SK-N-SH (cell line): ENCODE measurements around the gene PIP5K1B. TPM values are rescaled to one million over a fixed set of nuclear protein-coding genes. Genes with fewer than 3 reads are reported as not detected.

ENCODE experiments used
- CTCF ChIA-PET: fragments of 300-600, 350-600 bp; formaldehyde crosslinking; extraction: SDS; loops from one replicate; lab custom pipeline; 2021; lab: Yijun Ruan, JAX
- POLR2A ChIA-PET: fragments of 350-600 bp; sonication (Branson Sonifier 250); formaldehyde crosslinking; extraction: SDS; loops from one replicate; lab custom pipeline; 2020; ENCODE audit warnings: antibody characterized with exemption, inconsistent platforms; lab: Yijun Ruan, JAX
- DNase-seq: peaks from one replicate; pipeline ENCODE4 v3.0.0; 2012
- H2AFZ ChIP-seq: fragments of 200-600 bp; sonication (generic); 2 replicates; pipeline ENCODE4 v1.8.1; 2016; ENCODE audit warnings: antibody characterized with exemption, mild to moderate bottlenecking, low read depth
- H3F3A ChIP-seq: fragments of 200-600 bp; sonication (generic); replicated peaks from 2 replicates; pipeline ENCODE3; 2016; ENCODE audit warnings: antibody characterized with exemption, mild to moderate bottlenecking; ENCODE audit not compliant: insufficient read depth
- H3K27ac ChIP-seq, 2 experiments: fragments of 200-500 bp in 1 of 2; fragments of 200-600 bp in 1 of 2; sonication (Bioruptor generic) in 1 of 2; sonication (generic), shearing (Covaris generic) in 1 of 2; 2 replicates each; pipeline versions ENCODE4 v1.5.1 to v1.6.1; 2014 to 2016; ENCODE audit warnings: low read depth in 2 of 2, inconsistent platforms in 1 of 2, low read length in 1 of 2, mild to moderate bottlenecking in 1 of 2, mixed read lengths in 1 of 2
- H3K27me3 ChIP-seq: fragments of 200-600 bp; sonication (generic), shearing (Covaris generic); 2 replicates; pipeline ENCODE4 v1.6.1; 2016; ENCODE audit warnings: mixed run types; ENCODE audit not compliant: insufficient read depth
- H3K36me3 ChIP-seq, 2 experiments: fragments of 200-500 bp in 1 of 2; fragments of 200-600 bp in 1 of 2; sonication (Bioruptor generic) in 1 of 2; sonication (generic) in 1 of 2; replicated peaks in 1 of 2; 2 replicates each; pipeline versions ENCODE3 to v1.5.1; 2014 to 2016; ENCODE audit warnings: low read length in 1 of 2, mild to moderate bottlenecking in 1 of 2; ENCODE audit not compliant: insufficient read depth in 2 of 2, control insufficient read depth in 1 of 2
- H3K4me1 ChIP-seq, 2 experiments: fragments of 200-500 bp in 1 of 2; fragments of 200-600 bp in 1 of 2; sonication (Bioruptor generic) in 1 of 2; sonication (generic), shearing (Covaris generic) in 1 of 2; 2 replicates each; pipeline versions ENCODE4 v1.5.1 to v1.6.1; 2014 to 2016; ENCODE audit warnings: low read depth in 1 of 2, low read length in 1 of 2, mixed run types in 1 of 2; ENCODE audit not compliant: insufficient read depth in 2 of 2, control insufficient read depth in 1 of 2
- H3K4me2 ChIP-seq: fragments of 200-600 bp; sonication (generic), shearing (Covaris generic); 2 replicates; pipeline ENCODE4 v1.6.1; 2017; ENCODE audit warnings: mixed run types
- H3K4me3 ChIP-seq, 2 experiments: fragments of 200-500 bp in 1 of 2; fragments of 200-600 bp in 1 of 2; sonication (Bioruptor generic) in 1 of 2; sonication (generic), shearing (Covaris generic) in 1 of 2; 2 replicates each; pipeline versions ENCODE4 v1.5.1 to v1.8.1; 2014 to 2016; ENCODE audit warnings: low read depth in 2 of 2, inconsistent platforms in 1 of 2, low read length in 1 of 2, mild to moderate bottlenecking in 1 of 2, mixed read lengths in 1 of 2, moderate library complexity in 1 of 2
- H3K79me2 ChIP-seq: fragments of 200-600 bp; sonication (generic); 2 replicates; pipeline ENCODE4 v1.8.1; 2017; ENCODE audit warnings: mild to moderate bottlenecking; ENCODE audit not compliant: insufficient read depth
- H3K9ac ChIP-seq: fragments of 200-600 bp; sonication (generic); 2 replicates; pipeline ENCODE4 v1.6.1; 2017; ENCODE audit warnings: mixed run types
- H3K9me2 ChIP-seq: fragments of 200-600 bp; sonication (generic); 2 replicates; pipeline ENCODE4 v1.6.1; 2017; ENCODE audit warnings: mixed run types
- H3K9me3 ChIP-seq: fragments of 200-600 bp; sonication (generic); 2 replicates; pipeline ENCODE4 v1.6.1; 2017; ENCODE audit warnings: mixed run types, mild to moderate bottlenecking, moderate library complexity
- H4K20me1 ChIP-seq: fragments of 200-600 bp; sonication (generic); 2 replicates; pipeline ENCODE4 v1.6.1; 2017; ENCODE audit warnings: mild to moderate bottlenecking, mixed run types; ENCODE audit not compliant: insufficient read depth
- CTCF ChIP-seq: fragments of 200-600 bp; sonication (generic); IDR thresholded peaks from 2 replicates; pipeline ENCODE4 v1.6.1; 2017; ENCODE audit warnings: antibody characterized with exemption, mild to moderate bottlenecking, moderate library complexity
- FOSL2 ChIP-seq: IDR thresholded peaks from 2 replicates; pipeline ENCODE4 v1.4.0; 2012; ENCODE audit warnings: low read depth, mild to moderate bottlenecking, moderate library complexity, borderline replicate concordance
- GABPA ChIP-seq: IDR thresholded peaks from 2 replicates; pipeline ENCODE4 v1.4.0; 2012; ENCODE audit warnings: low read depth, mild to moderate bottlenecking
- IRF3 ChIP-seq: fragments of 150-350 bp; IDR thresholded peaks from 2 replicates; pipeline ENCODE4 v1.6.1; 2016; ENCODE audit warnings: mild to moderate bottlenecking, low read depth, low read length
- JUND ChIP-seq: IDR thresholded peaks from 2 replicates; pipeline ENCODE4 v1.4.0; 2012
- MAX ChIP-seq: IDR thresholded peaks from 2 replicates; pipeline ENCODE4 v1.4.0; 2012; ENCODE audit warnings: low read depth
- NFIC ChIP-seq: IDR thresholded peaks from 2 replicates; pipeline ENCODE4 v1.4.0; 2012; ENCODE audit warnings: borderline replicate concordance
- REST ChIP-seq: IDR thresholded peaks from 2 replicates; pipeline ENCODE4 v1.6.1; 2012; ENCODE audit warnings: mild to moderate bottlenecking, low read depth, low read length, moderate library complexity
- RFX5 ChIP-seq: IDR thresholded peaks from 2 replicates; pipeline ENCODE4 v1.6.1; 2012; ENCODE audit warnings: mild to moderate bottlenecking, improper control_type of control experiment, low read length
- SIN3A ChIP-seq: IDR thresholded peaks from 2 replicates; pipeline ENCODE4 v1.6.1; 2012; ENCODE audit warnings: low read depth, mild to moderate bottlenecking, low read length, moderate library complexity, borderline replicate concordance
- TEAD4 ChIP-seq: IDR thresholded peaks from 2 replicates; pipeline ENCODE4 v1.4.0; 2012; ENCODE audit warnings: mild to moderate bottlenecking, borderline replicate concordance; ENCODE audit not compliant: insufficient read depth
- USF2 ChIP-seq: fragments of 150-350 bp; IDR thresholded peaks from 2 replicates; pipeline ENCODE4 v1.6.1; 2017; ENCODE audit warnings: antibody characterized with exemption, low read length, low read depth, borderline replicate concordance
- YY1 ChIP-seq: IDR thresholded peaks from 2 replicates; pipeline ENCODE4 v1.4.0; 2012; ENCODE audit warnings: low read depth, mild to moderate bottlenecking
- ZBTB33 ChIP-seq: IDR thresholded peaks from 2 replicates; pipeline ENCODE4 v1.4.0; 2012; ENCODE audit warnings: low read depth, borderline replicate concordance
- WGBS: methylation state at CpG from one replicate; pipeline ENCODE4 v1.1.6; 2017; ENCODE audit warnings: low lambda C conversion rate; 5-methylcytosine and 5-hydroxymethylcytosine counted together
- polyA plus RNA-seq, 3 experiments: library from polyadenylated mRNA; depleted of rRNA; stranded (reverse); fragments of >200 nt; gene quantifications; 2 replicates each; pipeline ENCODE4 v1.2.3, GENCODE V29; 2012

PIP5K1B gene
- polyA plus RNA-seq, 1 of the 3 experiments (the other 2 are of a cell fraction): not detected

DNA sequence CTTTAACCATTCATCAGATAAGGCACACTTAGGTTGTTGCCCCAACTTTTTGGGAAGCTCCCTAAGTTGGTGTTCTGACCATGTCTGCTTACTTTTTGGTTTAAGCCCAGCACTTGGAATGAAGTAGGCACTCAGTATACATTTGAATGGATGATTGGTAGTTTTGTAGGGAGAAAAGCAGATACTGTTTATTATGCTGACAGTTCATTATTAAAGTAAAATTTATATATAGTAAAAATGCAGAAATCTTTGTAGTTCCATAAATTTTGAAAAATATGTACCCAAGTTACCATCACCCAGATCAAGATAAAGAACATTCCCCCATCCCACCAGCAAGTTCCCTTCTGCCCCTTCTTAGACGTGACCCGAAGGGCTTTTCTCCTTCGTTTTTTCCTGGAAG, 273.5 kb downstream of the PIP5K1B start:
- ChIA-PET CTCF (interaction anchor here (1.3 kb wide), 1 partner anchor 21 kb away, joined by 3 read pairs; no protein-coding TSS in a partner anchor), POLR2A (no interaction called here)
- Histone ChIP-seq H3K4me3 (no peak overlapping the region), H3K27me3 (no peaks in the 10 kb centered on the region; the same call in 1 of the 2 replicates), H3K4me2 (no peak overlapping the region), H3K36me3 (no peaks in the 10 kb centered on the region), H3K27ac (no peak overlapping the region), H4K20me1 (no peaks in the 10 kb centered on the region), H3K79me2 (no peaks in the 10 kb centered on the region), H2AFZ (no peak overlapping the region), H3K9ac (no peak overlapping the region), H3F3A (no peaks in the 10 kb centered on the region), H3K9me3 (no peaks in the 10 kb centered on the region), H3K9me2 (no peaks in the 10 kb centered on the region), H3K4me1 (no peaks in the 10 kb centered on the region)
- no peak for DNase-seq
- TF ChIP-seq MAX (no peak), SIN3A (no peak), YY1 (no peak), JUND (no peak), REST (no peak), GABPA (no peak), CTCF (no peak)
- 12% methylated on average over 3 of the region's 3 CpGs for WGBS

DNA sequence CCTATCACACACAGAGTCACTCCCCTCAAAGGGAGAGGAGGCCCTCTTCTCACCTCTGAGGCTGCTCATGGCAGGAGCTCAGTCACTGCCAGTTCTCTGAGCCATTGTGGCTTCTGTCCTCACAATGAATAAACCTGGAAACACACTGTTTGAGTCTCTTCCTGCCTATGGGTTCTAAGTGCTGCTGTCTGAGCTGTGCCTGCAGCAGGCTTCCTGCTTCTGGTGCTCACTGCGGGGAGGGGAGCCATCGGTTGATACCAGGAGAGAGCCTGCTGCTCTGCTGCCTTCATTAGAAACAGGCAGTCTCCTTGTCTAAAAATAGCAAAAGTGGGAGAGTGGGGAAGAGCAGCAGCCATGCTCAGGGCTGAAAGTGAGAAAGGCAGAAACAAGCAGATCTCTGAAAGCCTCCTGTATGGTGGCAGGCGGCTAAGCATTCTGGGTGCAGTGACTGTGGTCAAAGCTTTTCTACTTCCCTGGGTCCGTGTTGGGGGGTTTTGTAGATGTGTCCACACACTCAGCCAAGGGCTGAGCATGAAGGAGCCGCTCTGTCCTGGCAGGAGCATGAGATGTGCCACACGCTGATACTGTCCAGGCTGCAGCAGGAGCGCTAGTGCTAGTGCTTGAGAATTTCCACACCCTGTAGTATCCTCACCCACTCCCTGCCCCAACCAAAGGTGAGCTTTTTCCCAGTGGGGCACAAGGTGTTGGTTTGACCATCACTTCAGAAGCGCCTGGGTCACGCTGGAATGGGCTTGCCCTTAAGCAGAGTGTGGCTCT, 274.7 kb downstream of the PIP5K1B start:
- Histone ChIP-seq H3K4me3 (no peak overlapping the region), H3K27ac (no peak overlapping the region), H3K79me2 (no peaks in the 10 kb centered on the region), H3K9ac (no peak overlapping the region), H3F3A (no peaks in the 10 kb centered on the region), H3K9me2 (no peaks in the 10 kb centered on the region), H3K9me3 (no peaks in the 10 kb centered on the region), H3K36me3 (no peaks in the 10 kb centered on the region), H4K20me1 (no peaks in the 10 kb centered on the region), H2AFZ (no peak overlapping the region), H3K27me3 (peaks cover 3% of the 10 kb centered on the region; the same call in 1 of the 2 replicates), H3K4me2 (no peak overlapping the region), H3K4me1 (no peaks in the 10 kb centered on the region)
- CTCF ChIA-PET: no interaction called here
- TF ChIP-seq RFX5 (no peak), SIN3A (no peak), YY1 (no peak), USF2 (no peak), FOSL2 (no peak), IRF3 (no peak), NFIC (no peak), TEAD4 (no peak), ZBTB33 (no peak)
- DNase-seq: no peak
- WGBS: 16% methylated on average over 7 of the region's 9 CpGs
- POLR2A ChIA-PET: interaction anchor here (0.5 kb wide), 1 partner anchor 32 kb away, joined by 4 read pairs; no protein-coding TSS in a partner anchor
